ENCODE data around the gene MIOX.

DNA sequence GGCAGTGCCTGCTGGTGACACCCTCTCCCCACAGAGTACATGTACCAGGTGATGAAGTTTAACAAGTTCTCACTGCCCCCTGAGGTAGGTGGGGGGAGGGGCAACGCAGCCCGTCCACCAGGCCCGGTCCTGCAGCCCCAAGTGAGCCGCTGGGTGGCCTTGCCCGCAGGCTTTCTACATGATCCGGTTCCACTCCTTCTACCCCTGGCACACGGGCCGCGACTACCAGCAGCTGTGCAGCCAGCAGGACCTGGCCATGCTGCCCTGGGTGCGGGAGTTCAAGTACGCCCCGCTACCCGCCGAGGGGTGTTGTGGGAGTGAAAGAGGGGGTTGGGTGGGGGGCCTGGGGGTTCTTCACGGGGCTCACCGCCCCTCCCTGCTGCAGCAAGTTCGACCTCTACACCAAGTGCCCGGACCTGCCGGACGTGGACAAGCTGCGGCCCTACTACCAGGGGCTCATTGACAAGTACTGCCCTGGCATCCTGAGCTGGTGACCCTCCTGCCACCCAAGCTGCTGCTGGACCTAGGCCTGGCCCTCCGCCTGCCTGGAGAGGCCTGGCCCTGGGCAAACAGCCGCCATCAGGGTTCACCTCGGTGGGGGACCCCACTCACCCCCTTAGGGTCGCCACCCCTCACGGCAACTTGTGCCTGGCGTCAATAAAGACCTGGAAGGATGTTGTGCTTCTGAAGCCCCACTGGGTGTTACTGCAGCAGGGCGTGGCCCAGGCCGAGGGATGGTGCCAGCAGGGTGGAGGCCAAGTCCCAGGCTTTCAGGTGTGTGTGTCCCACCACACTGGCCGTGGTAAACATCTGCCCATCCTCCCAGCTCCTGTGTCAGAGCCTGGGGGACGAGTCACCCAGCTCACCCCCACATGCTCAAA, 2.9 kb downstream of the MIOX start:
- no peak for TF ChIP-seq ZBTB17 (CRISPR knock-in tag; IDR thresholded peaks at IDR 0.05)
- no peak for TF ChIP-seq ETV1 (tag; conservative IDR thresholded peaks at IDR 0.05; ENCODE audit: low read depth)
- no peak for TF ChIP-seq ZBTB49 (CRISPR knock-in tag; IDR thresholded peaks at IDR 0.05; ENCODE audit: borderline replicate concordance)
- TF ChIP-seq C11orf30 (IDR thresholded peaks at IDR 0.05; ENCODE audit: low read depth), result no peak
- TF ChIP-seq ZNF24 (IDR thresholded peaks at IDR 0.05), result no peak
- TF ChIP-seq POLR2A (conservative IDR thresholded peaks at IDR 0.05), result no peak
- TF ChIP-seq NR4A1 (CRISPR knock-in tag; IDR thresholded peaks at IDR 0.05), result no peak
- TF ChIP-seq NR4A1 (tag; IDR thresholded peaks at IDR 0.05), result no peak
